HEK293 (cell line): ENCODE results near the gene KCNK4.
A peak's percentile ranks its signal among the peaks of the same experiment; 100 is the strongest.

Experiments used
- CTCF ChIA-PET: fragments of 350-600 bp; formaldehyde crosslinking; extraction: SDS; loops from one replicate; lab custom pipeline; 2021; ENCODE audit warnings: antibody characterized with exemption; lab: Yijun Ruan, JAX
- POLR2A ChIA-PET: fragments of 300-600 bp; formaldehyde crosslinking; extraction: SDS; loops from one replicate; lab custom pipeline; 2020; ENCODE audit warnings: antibody characterized with exemption, inconsistent platforms; lab: Yijun Ruan, JAX
- H3K27ac ChIP-seq: fragments of 200-500 bp; sonication (Bioruptor generic); 2 replicates; pipeline ENCODE4 v1.5.1; 2014; ENCODE audit warnings: low read depth, low read length, control low read depth, inconsistent platforms; ENCODE audit errors: extremely low read depth
- H3K36me3 ChIP-seq, 2 experiments: fragments of 200-500 bp in 1 of 2; sonication (Bioruptor generic) in 1 of 2; 1 replicate in 1 of 2; 2 replicates in 1 of 2; pipeline ENCODE4 v1.5.1; 2014 to 2017; ENCODE audit warnings: inconsistent platforms in 2 of 2, low read length in 2 of 2; ENCODE audit not compliant: control insufficient read depth in 2 of 2, insufficient read depth in 1 of 2
- H3K4me1 ChIP-seq: fragments of 200-500 bp; sonication (Bioruptor generic); 2 replicates; pipeline ENCODE4 v1.5.1; 2014; ENCODE audit warnings: mild to moderate bottlenecking, low read length, inconsistent platforms; ENCODE audit not compliant: control insufficient read depth, insufficient read depth
- H3K4me3 ChIP-seq: 2 replicates; pipeline ENCODE4 v1.5.1; 2011; ENCODE audit warnings: low read depth, mild to moderate bottlenecking, control low read depth, low read length, moderate library complexity
- H3K9me3 ChIP-seq: fragments of 200-500 bp; sonication (Bioruptor generic); 2 replicates; pipeline ENCODE4 v1.5.1; 2014; ENCODE audit warnings: low read depth, low read length, inconsistent platforms; ENCODE audit not compliant: control insufficient read depth, insufficient read depth
- GLIS1 ChIP-seq: fragments of 450-650 bp; formaldehyde crosslinking; IDR thresholded peaks from 2 replicates; pipeline ENCODE4 v1.5.1; 2016; ENCODE audit warnings: missing biosample characterization, missing genetic modification characterization
- GLIS2 ChIP-seq: fragments of 450-650 bp; formaldehyde crosslinking; IDR thresholded peaks from 2 replicates; pipeline ENCODE4 v1.5.1; 2016; ENCODE audit warnings: missing biosample characterization, missing genetic modification characterization
- KLF1 ChIP-seq: fragments of 450-650 bp; formaldehyde crosslinking; IDR thresholded peaks from 2 replicates; pipeline ENCODE4 v1.5.1; 2016; ENCODE audit warnings: missing biosample characterization, missing genetic modification characterization
- KLF16 ChIP-seq: fragments of 450-650 bp; formaldehyde crosslinking; IDR thresholded peaks from 2 replicates; pipeline ENCODE4 v1.5.1; 2017; ENCODE audit warnings: missing biosample characterization, missing genetic modification characterization
- KLF8 ChIP-seq: fragments of 450-650 bp; formaldehyde crosslinking; IDR thresholded peaks from 2 replicates; pipeline ENCODE4 v1.5.1; 2016; ENCODE audit warnings: missing biosample characterization, missing genetic modification characterization
- MZF1 ChIP-seq: fragments of 450-650 bp; formaldehyde crosslinking; IDR thresholded peaks from 2 replicates; pipeline ENCODE4 v1.5.1; 2017; ENCODE audit warnings: missing biosample characterization, missing genetic modification characterization, borderline replicate concordance
- SALL2 ChIP-seq: fragments of 450-650 bp; formaldehyde crosslinking; IDR thresholded peaks from 2 replicates; pipeline ENCODE4 v1.5.0; 2017; ENCODE audit warnings: missing biosample characterization, mild to moderate bottlenecking, missing genetic modification characterization, borderline replicate concordance
- SP2 ChIP-seq: fragments of 450-650 bp; formaldehyde crosslinking; IDR thresholded peaks from 2 replicates; pipeline ENCODE4 v1.5.1; 2016; ENCODE audit warnings: missing biosample characterization, missing genetic modification characterization
- SP3 ChIP-seq: fragments of 450-650 bp; formaldehyde crosslinking; IDR thresholded peaks from 2 replicates; pipeline ENCODE4 v1.5.1; 2016; ENCODE audit warnings: missing biosample characterization, missing genetic modification characterization
- ZBTB20 ChIP-seq: fragments of 450-650 bp; formaldehyde crosslinking; IDR thresholded peaks from 2 replicates; pipeline ENCODE4 v1.5.1; 2016; ENCODE audit warnings: missing biosample characterization, missing genetic modification characterization
- ZFHX2 ChIP-seq: fragments of 450-650 bp; formaldehyde crosslinking; conservative IDR thresholded peaks from 2 replicates; pipeline ENCODE4 v1.5.1; 2016; ENCODE audit warnings: missing biosample characterization, missing genetic modification characterization
- ZNF114 ChIP-seq: fragments of 450-650 bp; formaldehyde crosslinking; IDR thresholded peaks from 2 replicates; pipeline ENCODE4 v1.5.0; 2017; ENCODE audit warnings: missing biosample characterization, missing genetic modification characterization
- ZNF121 ChIP-seq: fragments of 450-650 bp; formaldehyde crosslinking; IDR thresholded peaks from 2 replicates; pipeline ENCODE4 v1.5.1; 2016; ENCODE audit warnings: missing biosample characterization, missing genetic modification characterization
- ZNF146 ChIP-seq: fragments of 450-650 bp; formaldehyde crosslinking; IDR thresholded peaks from 2 replicates; pipeline ENCODE4 v1.5.1; 2016; ENCODE audit warnings: missing biosample characterization, missing genetic modification characterization
- ZNF221 ChIP-seq: fragments of 450-650 bp; formaldehyde crosslinking; IDR thresholded peaks from 2 replicates; pipeline ENCODE4 v1.5.1; 2017; ENCODE audit warnings: missing biosample characterization, missing genetic modification characterization, borderline replicate concordance
- ZNF248 ChIP-seq: fragments of 450-650 bp; formaldehyde crosslinking; IDR thresholded peaks from 2 replicates; pipeline ENCODE4 v1.5.1; 2017; ENCODE audit warnings: missing biosample characterization, missing genetic modification characterization
- ZNF473 ChIP-seq: fragments of 450-650 bp; formaldehyde crosslinking; IDR thresholded peaks from 2 replicates; pipeline ENCODE4 v1.5.1; 2017; ENCODE audit warnings: missing biosample characterization, missing genetic modification characterization
- ZNF529 ChIP-seq: fragments of 450-650 bp; formaldehyde crosslinking; IDR thresholded peaks from 2 replicates; pipeline ENCODE4 v1.5.1; 2017; ENCODE audit warnings: missing genetic modification characterization, missing biosample characterization; ENCODE audit not compliant: insufficient replicate concordance
- ZNF548 ChIP-seq: fragments of 450-650 bp; formaldehyde crosslinking; IDR thresholded peaks from 2 replicates; pipeline ENCODE4 v1.5.1; 2016; ENCODE audit warnings: missing biosample characterization, missing genetic modification characterization
- ZNF600 ChIP-seq: fragments of 450-650 bp; formaldehyde crosslinking; IDR thresholded peaks from 2 replicates; pipeline ENCODE4 v1.5.1; 2016; ENCODE audit warnings: missing biosample characterization, missing genetic modification characterization
- ZNF623 ChIP-seq: fragments of 450-650 bp; formaldehyde crosslinking; IDR thresholded peaks from 2 replicates; pipeline ENCODE4 v1.5.1; 2016; ENCODE audit warnings: missing biosample characterization, missing genetic modification characterization
- ZNF768 ChIP-seq: fragments of 450-650 bp; formaldehyde crosslinking; IDR thresholded peaks from 2 replicates; pipeline ENCODE4 v1.5.1; 2018; ENCODE audit warnings: missing biosample characterization, mild to moderate bottlenecking, missing genetic modification characterization
- ZNF830 ChIP-seq: fragments of 450-650 bp; IDR thresholded peaks from 2 replicates; pipeline ENCODE4 v1.5.0; 2018; ENCODE audit warnings: missing biosample characterization, missing genetic modification characterization, low read depth, mild to moderate bottlenecking, moderate library complexity
- ZNF837 ChIP-seq: fragments of 450-650 bp; formaldehyde crosslinking; IDR thresholded peaks from 2 replicates; pipeline ENCODE4 v1.5.1; 2016; ENCODE audit warnings: missing biosample characterization, missing genetic modification characterization
- TF ChIP-seq, protein P1 (sequence below): fragments of 450-650 bp; formaldehyde crosslinking; IDR thresholded peaks from 2 replicates; pipeline ENCODE4 v1.5.1; 2016; ENCODE audit warnings: missing biosample characterization, missing genetic modification characterization
- TF ChIP-seq, protein P2 (sequence below): fragments of 450-650 bp; formaldehyde crosslinking; IDR thresholded peaks from 2 replicates; pipeline ENCODE4 v1.5.1; 2016; ENCODE audit warnings: missing biosample characterization, missing genetic modification characterization

KCNK4 gene

DNA sequence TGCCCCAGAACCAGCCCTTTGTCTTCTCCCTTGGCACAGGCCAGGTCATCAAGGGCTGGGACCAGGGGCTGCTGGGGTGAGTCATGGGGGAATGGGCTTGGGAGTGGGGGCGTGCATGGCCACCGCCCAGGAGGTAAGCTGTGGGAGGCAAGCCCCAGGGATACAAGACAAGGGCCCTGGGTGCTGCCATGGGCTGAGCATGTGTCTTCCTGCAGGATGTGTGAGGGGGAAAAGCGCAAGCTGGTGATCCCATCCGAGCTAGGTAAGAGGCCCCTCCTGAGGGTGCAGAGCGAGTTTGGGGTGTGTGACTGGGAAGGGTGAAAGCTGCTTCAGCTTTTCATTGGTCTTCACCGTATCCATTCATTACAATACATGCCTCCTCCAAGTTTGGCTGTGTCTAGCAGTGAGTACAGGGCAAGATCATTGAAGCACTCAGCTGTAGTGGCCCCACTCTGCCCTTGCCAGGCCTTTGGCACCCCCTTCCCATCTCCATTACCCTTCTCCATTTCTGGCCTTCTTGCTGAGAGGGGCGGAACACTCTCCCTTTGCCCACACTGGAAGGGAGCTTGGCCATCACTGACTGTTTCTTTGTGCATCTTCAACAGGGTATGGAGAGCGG is 47.8 kb upstream of the KCNK4 start:
- Histone ChIP-seq H3K4me3 (no peak overlapping the region), H3K27ac (no peak overlapping the region), H3K9me3 (no peaks in the 10 kb centered on the region), H3K36me3 (peaks cover 0 to 27% of the 10 kb centered on the region in 2 experiments; a peak in 1 of 3 replicates), H3K4me1 (no peaks in the 10 kb centered on the region)
- ChIA-PET POLR2A (interaction anchor here (0.8 to 7.2 kb wide), 10 partner anchors 8 to 74 kb away, joined by 3 to 96 read pairs (median 4); partner anchors contain the start of genes BAD, ESRRA, PRDX5 and STIP1), CTCF (interaction anchor here (0.6 to 2.2 kb wide), 7 partner anchors 8 to 112 kb away, joined by 3 to 13 read pairs (median 5); partner anchors contain the start of genes FERMT3 and PLCB3)
- TF ChIP-seq ZBTB20 = peak; percentile 39; the same call in 1 of the 2 replicates
- 0 out of 2 replicates have a peak, but pooled peaks have one; percentile 33 for TF ChIP-seq KLF1 (tag by site-specific recombination)
- TF ChIP-seq MZF1 (tag by site-specific recombination) = no peak
- no peak for TF ChIP-seq ZNF623 (tag by site-specific recombination)
- no peak for TF ChIP-seq ZNF121 (tag by site-specific recombination)
- TF ChIP-seq ZFHX2 (tag by site-specific recombination) = peak; percentile 74
- TF ChIP-seq KLF8 = peak; percentile 28; the same call in 1 of the 2 replicates
- no peak for TF ChIP-seq ZNF473 (tag by site-specific recombination)
- no peak for TF ChIP-seq ZNF146
- no peak for TF ChIP-seq KLF16 (tag by site-specific recombination)
- TF ChIP-seq ZNF830 (tag by site-specific recombination) = no peak
- TF ChIP-seq GLIS1 (tag by site-specific recombination) = peak; percentile 87
- TF ChIP-seq ZNF768 (tag by site-specific recombination) = no peak
- TF ChIP-seq ZNF221 = no peak
- no peak for TF ChIP-seq SP3 (tag by site-specific recombination)
- TF ChIP-seq ZNF114 (tag by site-specific recombination) = no peak
- TF ChIP-seq ZNF548 (tag by site-specific recombination) = no peak
- TF ChIP-seq, protein P1, sequence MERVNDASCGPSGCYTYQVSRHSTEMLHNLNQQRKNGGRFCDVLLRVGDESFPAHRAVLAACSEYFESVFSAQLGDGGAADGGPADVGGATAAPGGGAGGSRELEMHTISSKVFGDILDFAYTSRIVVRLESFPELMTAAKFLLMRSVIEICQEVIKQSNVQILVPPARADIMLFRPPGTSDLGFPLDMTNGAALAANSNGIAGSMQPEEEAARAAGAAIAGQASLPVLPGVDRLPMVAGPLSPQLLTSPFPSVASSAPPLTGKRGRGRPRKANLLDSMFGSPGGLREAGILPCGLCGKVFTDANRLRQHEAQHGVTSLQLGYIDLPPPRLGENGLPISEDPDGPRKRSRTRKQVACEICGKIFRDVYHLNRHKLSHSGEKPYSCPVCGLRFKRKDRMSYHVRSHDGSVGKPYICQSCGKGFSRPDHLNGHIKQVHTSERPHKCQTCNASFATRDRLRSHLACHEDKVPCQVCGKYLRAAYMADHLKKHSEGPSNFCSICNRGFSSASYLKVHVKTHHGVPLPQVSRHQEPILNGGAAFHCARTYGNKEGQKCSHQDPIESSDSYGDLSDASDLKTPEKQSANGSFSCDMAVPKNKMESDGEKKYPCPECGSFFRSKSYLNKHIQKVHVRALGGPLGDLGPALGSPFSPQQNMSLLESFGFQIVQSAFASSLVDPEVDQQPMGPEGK (tag by site-specific recombination) = peak; percentile 60
- TF ChIP-seq ZNF529 (tag by site-specific recombination) = no peak
- no peak for TF ChIP-seq SALL2 (tag by site-specific recombination)
- no peak for TF ChIP-seq ZNF248 (tag by site-specific recombination)
- no peak for TF ChIP-seq ZNF837 (tag by site-specific recombination)
- TF ChIP-seq SP2 (tag by site-specific recombination) = peak; percentile 14; the same call in 1 of the 2 replicates
- TF ChIP-seq, protein P2, sequence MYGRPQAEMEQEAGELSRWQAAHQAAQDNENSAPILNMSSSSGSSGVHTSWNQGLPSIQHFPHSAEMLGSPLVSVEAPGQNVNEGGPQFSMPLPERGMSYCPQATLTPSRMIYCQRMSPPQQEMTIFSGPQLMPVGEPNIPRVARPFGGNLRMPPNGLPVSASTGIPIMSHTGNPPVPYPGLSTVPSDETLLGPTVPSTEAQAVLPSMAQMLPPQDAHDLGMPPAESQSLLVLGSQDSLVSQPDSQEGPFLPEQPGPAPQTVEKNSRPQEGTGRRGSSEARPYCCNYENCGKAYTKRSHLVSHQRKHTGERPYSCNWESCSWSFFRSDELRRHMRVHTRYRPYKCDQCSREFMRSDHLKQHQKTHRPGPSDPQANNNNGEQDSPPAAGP (tag by site-specific recombination) = peak; percentile 23; the same call in 1 of the 2 replicates
- TF ChIP-seq ZNF600 = peak; percentile 73
- peak; percentile 49 for TF ChIP-seq GLIS2 (tag by site-specific recombination)
